Colonic mucosa (tissue), 4 donors: Measurements from ENCODE around the gene EXOSC5. TPM values are rescaled to one million over a fixed set of nuclear protein-coding genes. Genes with fewer than 3 reads are reported as not detected.

ENCODE experiments used
- DNase-seq: peaks from one replicate; pipeline ENCODE4 v3.0.0-alpha.2; 2020
- H3K27ac ChIP-seq: fragments of 200-600 bp; one replicate; pipeline ENCODE4 v1.8.0; 2021
- H3K27me3 ChIP-seq: fragments of 200-600 bp; one replicate; pipeline ENCODE4 v1.8.0; 2021
- H3K36me3 ChIP-seq: fragments of 200-600 bp; one replicate; pipeline ENCODE4 v1.8.0; 2021
- H3K4me1 ChIP-seq: fragments of 200-600 bp; one replicate; pipeline ENCODE4 v1.8.0; 2021; ENCODE audit warnings: mild to moderate bottlenecking
- H3K4me3 ChIP-seq: fragments of 200-600 bp; one replicate; pipeline ENCODE4 v1.8.0; 2021
- H3K9ac ChIP-seq, 2 donors: one replicate each; pipeline ENCODE4 v1.7.0; 2013; ENCODE audit warnings: control low read depth in 2 of 2, low read depth in 2 of 2, low read length in 2 of 2
- H3K9me3 ChIP-seq: fragments of 200-600 bp; one replicate; pipeline ENCODE4 v1.8.0; 2021
- CTCF ChIP-seq: fragments of 200-600 bp; IDR thresholded peaks from one replicate; pipeline ENCODE4 v1.8.0; 2022; ENCODE audit warnings: antibody characterized with exemption, mild to moderate bottlenecking
- intact Hi-C: fragments of 100-400 bp; cut with DNase I; formaldehyde crosslinking; loops from one replicate; pipeline ENCODE4 v1.14.1; 2022
- total RNA-seq, 2 donors: library from RNA; stranded (reverse); fragmentation: NEBNext Ultra II Directional in 1 of 2; extraction: Animal tissue kit (Norgen Biotek cat#: 25700) in 1 of 2; gene quantifications; one replicate each; pipeline ENCODE4 v1.2.1, GENCODE V29; 2021
- donor health status: healthy.
- donor health status: DM: no; HTN: no; CAD: no.
- donor health status: DM: no; HTN: no; CAD: no.

Gene EXOSC5
- total RNA-seq, 2 donors from 2014 or later, result 11.5 to 33.5 TPM

- DNase-seq, result no peak
- no peak overlapping the region for H3K9ac ChIP-seq
- H3K9me3 ChIP-seq, result no peaks in the 10 kb centered on the region
- H3K27me3 ChIP-seq, result no peaks in the 10 kb centered on the region
- no peak overlapping the region for H3K27ac ChIP-seq
- no peaks in the 10 kb centered on the region for H3K4me1 ChIP-seq
- no peak for TF ChIP-seq CTCF
- no peaks in the 10 kb centered on the region for H3K36me3 ChIP-seq
- no peak overlapping the region for H3K4me3 ChIP-seq
- intact Hi-C loops, result no loop called here
Measured at GRCh38 chr19:41408256-41408655, 11.1 kb upstream of the EXOSC5 start.

GRCh38 chr19:41407271-41407670 is 10.1 kb upstream of the EXOSC5 start:
- TF ChIP-seq CTCF, result no peak
- no peaks in the 10 kb centered on the region for H3K27me3 ChIP-seq
- no peak overlapping the region for H3K9ac ChIP-seq
- H3K9me3 ChIP-seq, result no peaks in the 10 kb centered on the region
- H3K4me1 ChIP-seq, result no peaks in the 10 kb centered on the region
- H3K27ac ChIP-seq, result no peak overlapping the region
- H3K36me3 ChIP-seq, result no peaks in the 10 kb centered on the region
- intact Hi-C loops, result no loop called here
- DNase-seq, result no peak
- no peak overlapping the region for H3K4me3 ChIP-seq

DNA sequence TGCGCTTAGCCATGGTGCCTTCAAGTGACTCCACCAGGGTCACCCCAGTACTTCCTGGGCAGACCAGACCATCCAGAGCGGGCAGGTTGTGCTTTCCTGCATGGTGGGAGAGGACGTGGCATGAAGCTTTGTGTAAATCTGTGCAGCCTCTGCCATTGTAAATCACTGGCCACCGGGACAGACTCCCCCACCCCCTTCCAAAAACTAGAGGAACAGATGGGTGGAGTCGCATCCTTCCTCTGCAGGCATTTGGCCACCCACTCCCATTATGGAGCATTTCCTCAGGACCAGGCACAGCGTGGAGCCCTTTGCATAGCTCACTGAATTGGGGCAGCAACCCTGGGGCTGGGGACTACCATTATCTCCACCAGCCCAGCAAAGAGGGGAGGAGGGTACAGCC is 8.6 kb upstream of the EXOSC5 start:
- no peaks in the 10 kb centered on the region for H3K9me3 ChIP-seq
- H3K27ac ChIP-seq, result no peak overlapping the region
- no peaks in the 10 kb centered on the region for H3K36me3 ChIP-seq
- H3K9ac ChIP-seq, result no peak overlapping the region
- H3K4me3 ChIP-seq, result no peak overlapping the region
- H3K27me3 ChIP-seq, result no peaks in the 10 kb centered on the region
- intact Hi-C loops, result no loop called here
- H3K4me1 ChIP-seq, result no peaks in the 10 kb centered on the region
- no peak for DNase-seq
- no peak for TF ChIP-seq CTCF

DNA sequence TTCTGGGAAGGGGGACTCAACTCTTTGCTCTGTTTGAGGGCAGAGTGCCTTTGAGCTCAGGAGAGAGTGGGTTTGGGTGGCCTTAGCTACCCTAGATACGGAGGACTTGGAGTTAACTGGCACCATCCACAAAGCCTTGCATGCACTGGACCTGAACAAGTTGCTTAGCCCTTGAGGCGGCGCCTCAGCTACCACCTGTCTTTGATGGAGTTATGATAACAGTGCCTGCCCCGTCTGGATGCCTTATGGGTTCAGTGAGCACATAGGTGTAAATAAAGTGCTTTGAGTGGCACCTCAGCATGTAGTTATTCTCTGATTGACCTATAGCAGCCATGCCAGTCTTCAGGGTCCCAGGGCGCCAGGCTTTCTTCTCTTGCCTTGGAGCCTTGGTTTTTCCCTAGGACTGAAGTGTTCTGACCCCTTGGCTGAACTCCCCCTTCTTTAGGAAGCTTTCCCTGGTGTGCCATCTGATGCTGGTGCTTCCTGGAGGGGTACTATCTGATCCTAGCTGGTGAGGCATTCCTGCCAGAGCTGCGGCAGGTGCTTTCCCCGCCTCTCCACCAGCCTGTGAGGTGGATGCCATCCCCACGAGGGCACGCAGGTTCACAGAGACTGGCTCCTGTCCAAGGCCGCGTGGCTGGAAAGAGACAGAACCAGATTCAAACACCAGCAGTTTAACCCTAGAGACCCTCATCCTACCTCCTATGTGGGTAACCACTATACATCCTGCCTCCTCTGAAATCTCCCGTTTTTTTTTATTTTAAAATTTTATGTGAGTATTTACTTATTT is 6.2 kb upstream of the EXOSC5 start:
- H3K4me3 ChIP-seq, result no peak overlapping the region
- no peaks in the 10 kb centered on the region for H3K9me3 ChIP-seq
- peaks cover 5% of the 10 kb centered on the region for H3K4me1 ChIP-seq
- H3K36me3 ChIP-seq, result no peaks in the 10 kb centered on the region
- no peak for DNase-seq
- no peak for TF ChIP-seq CTCF
- H3K27ac ChIP-seq, result no peak overlapping the region
- intact Hi-C loops, result no loop called here
- H3K27me3 ChIP-seq, result no peaks in the 10 kb centered on the region
- H3K9ac ChIP-seq, result no peak overlapping the region

DNA sequence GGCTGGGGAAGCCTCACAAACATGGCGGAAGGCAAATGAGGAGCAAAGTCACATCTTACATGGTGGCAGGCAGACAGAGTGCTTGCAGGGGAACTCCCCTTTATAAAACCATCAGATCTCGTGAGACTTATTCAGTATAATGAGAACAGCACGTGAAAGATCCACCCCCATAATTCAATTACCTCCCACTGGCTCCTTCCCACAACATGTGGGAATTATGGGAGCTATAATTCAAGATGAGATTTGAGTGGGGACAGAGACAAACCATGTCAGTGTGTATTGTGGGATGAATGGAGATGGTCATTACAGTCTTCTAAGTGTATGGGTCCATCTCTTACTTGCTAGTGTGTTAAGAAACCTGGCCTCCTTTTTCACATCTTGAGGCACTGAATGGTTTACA is 4.9 kb upstream of the EXOSC5 start:
- Histone ChIP-seq H3K36me3 (no peaks in the 10 kb centered on the region), H3K9ac (no peak overlapping the region), H3K27ac (no peak overlapping the region), H3K4me3 (no peak overlapping the region), H3K4me1 (peaks cover 6% of the 10 kb centered on the region), H3K27me3 (no peaks in the 10 kb centered on the region), H3K9me3 (no peaks in the 10 kb centered on the region)
- TF ChIP-seq CTCF, result no peak
- intact Hi-C loops, result no loop called here
- DNase-seq, result no peak
